ENCODE data around the gene TOLLIP.
"Not testable (repeated sequence)": the region's sequence is repeated elsewhere in the genome, so short reads cannot be mapped to it uniquely, and the experiment has no call there.

The TOLLIP gene

DNA sequence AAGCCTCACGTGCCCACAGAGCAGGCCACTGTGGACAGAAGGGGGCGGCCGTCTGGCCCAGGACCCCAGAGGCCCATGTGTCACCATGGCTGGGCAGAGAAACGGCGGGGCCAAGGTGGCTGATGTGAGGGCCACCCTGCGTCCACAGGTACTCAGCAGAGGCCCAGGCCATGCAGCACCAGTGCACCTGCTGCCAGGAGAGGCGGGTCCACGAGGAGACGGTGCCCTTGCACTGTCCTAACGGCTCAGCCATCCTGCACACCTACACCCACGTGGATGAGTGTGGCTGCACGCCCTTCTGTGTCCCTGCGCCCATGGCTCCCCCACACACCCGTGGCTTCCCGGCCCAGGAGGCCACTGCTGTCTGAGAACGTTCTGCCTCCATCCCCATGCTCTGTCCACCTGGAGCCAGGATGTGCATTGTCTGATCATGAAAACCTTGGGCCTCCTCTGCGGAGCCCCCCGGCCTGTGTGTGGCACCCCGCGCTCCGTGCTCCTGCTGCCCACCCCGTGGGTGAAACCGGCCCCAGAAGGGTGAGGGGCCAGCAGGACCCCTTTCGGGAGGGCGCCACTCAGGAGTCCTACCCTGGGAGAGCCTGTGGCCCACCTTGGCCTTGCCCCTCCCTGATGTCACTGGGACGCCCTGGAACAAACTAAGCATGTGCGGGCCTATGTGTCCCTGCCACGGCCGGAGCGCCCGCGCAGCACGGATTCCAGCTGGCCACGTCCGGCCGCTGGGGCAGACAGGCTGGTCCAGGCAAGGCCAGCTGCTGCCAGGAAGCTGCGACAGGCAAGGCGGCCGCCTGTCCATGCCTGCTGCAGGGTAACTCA, 48.0 kb downstream of the TOLLIP start:
- DNase-seq, result no peak

DNA sequence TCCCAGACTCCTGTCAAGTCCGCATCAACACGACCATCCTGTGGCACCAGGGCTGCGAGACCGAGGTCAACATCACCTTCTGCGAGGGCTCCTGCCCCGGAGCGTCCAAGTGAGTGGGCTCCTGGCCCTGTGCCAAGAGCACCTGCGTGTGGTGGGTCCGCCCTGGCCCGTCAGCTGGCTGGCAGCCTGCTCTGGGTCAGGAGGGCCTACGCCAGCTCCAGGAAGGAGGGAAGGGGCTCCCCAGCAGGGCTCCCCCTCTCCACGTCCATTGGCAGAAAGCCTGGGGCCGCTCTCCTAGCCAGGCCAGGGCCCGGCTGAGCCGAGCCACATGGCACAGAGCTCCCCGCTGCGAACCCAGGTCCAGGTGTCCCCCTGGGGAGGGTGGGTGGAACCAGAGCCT, 48.8 kb downstream of the TOLLIP start:
- no peak for DNase-seq

DNA sequence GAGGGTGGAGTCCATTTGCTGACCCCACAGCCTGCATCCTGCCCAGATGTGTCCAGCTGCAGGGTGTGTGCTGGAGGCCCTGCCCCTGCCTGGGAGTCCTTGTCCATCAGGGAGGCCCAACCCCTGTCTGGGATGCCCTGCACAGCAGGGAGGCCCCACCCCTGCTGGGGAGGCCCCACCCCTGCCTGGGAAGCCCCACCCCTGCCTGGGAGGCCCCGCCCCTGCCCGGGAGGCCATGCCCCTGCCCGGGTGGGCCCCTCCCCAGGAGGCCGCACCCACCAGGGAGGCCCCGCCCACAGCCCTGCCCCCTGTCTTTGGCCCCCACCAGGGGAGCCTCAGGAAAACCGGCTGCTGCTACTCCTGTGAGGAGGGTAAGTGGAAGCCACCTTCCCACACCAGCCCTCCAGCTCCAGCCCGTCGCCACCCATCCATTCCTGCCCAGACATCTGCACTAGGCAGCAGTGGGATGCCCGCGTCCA, 49.4 kb downstream of the TOLLIP start:
- no peak for DNase-seq

DNA sequence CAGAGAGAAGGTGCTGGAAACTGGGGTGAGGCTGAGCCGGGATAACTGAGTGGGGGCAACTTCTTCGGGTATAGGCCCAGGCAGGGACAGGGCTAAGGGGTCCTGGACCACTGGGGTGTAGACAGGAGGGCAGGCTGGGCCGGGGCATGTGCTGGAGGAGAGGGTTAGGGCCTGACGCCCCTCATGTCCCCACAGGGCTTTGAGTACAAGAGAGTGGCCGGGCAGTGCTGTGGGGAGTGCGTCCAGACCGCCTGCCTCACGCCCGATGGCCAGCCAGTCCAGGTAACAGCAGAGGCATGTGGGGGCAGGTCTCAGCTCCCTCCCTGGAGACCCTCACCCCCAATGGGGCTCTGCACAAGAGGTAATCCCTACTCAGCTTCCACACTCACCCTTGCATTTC, 49.9 kb downstream of the TOLLIP start:
- DNase-seq, result no peak

DNA sequence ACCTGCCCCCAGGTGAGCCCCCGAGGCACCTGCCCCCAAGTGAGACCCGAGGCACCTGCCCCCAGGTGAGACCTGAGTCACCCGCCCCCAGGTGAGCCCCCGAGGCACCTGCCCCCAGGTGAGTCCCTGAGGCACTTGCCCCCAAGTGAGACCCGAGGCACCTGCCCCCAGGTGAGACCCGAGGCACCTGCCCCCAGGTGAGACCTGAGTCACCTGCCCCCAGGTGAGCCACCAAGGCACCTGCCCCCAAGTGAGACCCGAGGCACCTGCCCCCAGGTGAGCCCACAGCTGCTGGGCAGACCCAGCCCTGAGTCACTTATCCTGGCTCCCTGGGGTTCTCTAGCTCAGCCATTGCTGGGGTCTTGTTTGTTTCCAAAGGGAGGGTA, 50.4 kb downstream of the TOLLIP start:
- DNase-seq, result no peak

DNA sequence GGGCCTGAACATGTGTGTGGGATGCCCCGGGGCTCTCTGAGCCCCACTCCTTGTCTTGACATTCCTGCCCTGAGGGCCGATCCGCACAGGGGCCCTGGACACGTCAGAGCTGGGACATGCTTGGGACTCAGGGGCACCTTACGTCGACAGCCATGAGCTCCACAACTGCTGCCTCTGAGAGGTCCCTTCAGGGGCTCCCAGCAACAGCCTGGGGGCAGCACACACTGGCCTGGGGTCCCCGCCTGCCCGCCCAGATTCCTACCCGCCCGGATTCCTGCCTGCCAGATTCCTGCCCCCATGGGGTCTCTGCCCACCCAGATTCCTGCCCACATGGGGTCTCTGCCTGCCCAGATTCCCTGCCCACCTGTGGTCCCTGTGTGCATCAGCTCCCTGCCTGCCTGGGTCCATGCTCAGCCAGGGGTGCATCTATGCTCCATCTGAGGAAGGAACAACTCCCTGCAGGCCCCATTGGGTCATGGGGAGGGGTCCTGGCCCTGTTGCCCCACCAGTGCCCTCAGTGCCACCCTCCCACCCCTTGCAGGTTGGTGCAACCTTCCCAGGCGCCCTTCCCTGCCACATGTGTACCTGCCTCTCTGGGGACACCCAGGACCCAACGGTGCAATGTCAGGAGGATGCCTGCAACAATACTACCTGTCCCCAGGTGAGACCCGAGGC, 50.9 kb downstream of the TOLLIP start:
- no peak for DNase-seq

DNA sequence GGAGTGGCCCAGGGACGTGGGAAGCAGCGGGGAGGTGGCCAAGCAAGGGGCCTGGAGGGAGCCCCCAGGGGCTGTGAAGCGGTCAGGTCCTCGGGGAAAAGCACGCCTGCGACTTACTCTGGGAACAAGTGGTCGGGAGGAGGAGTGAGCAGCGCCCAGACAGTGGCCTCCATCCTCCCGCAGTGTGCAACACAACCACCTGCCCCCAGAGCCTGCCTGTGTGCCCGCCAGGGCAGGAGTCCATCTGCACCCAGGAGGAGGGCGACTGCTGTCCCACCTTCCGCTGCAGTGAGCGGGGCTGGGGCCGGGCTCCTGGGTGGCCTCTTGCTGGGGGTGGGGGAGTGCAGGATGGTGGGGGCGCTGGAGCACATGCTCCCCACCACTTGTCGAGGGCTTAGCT, 51.5 kb downstream of the TOLLIP start:
- DNase-seq, result no peak

DNA sequence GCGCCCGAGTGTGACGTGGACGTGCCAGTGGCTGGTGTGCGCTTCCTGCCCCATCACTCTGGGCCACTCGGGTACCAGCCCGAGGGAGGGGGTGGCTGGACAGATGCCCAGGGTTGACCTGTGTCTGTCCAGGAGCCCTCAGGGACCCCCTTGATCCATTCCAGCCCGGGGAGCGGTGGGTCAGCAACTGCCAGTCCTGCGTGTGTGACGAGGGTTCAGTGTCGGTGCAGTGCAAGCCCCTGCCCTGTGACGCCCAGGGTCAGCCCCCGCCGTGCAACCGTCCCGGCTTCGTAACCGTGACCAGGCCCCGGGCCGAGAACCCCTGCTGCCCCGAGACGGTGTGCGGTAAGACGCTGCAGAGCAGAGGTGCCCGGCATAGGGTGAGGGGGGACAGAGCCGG, 52.1 kb downstream of the TOLLIP start:
- no peak for DNase-seq

DNA sequence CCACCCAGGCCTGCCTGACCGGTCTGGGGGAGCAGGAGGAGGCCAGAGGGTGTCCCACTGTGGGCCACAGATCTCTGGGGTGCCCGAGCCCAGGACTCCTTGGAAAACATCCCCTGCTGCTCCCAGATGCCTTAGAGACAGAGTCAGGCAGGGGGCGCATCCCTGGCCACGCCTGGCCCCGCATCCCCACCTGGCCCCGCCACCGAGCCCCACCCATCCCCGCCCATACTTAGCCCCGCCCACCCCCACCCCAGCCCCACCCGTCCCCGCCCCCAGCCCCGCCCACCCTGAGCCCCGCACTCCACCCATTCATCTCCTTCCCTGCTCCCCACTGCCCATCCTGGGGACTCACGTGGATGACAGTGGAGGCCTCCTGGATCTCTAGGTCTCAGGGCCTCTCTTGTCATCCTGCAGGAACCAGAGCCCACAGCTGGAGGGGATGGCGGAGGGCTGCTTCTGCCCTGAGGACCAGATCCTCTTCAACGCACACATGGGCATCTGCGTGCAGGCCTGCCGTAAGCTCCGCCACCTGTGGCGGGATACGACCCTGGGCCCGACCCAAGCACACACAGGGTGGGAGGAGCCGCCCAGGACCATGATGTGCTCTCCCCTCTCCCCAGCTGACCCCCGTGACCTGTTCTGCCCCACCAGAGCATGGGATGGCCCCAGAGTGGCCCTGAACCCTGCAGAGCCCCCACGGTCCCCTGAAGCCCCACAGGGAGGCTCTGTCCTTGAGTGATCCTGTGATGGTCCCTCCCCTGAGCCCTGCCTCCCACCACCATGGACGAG, 53.0 kb downstream of the TOLLIP start:
- no peak for DNase-seq

DNA sequence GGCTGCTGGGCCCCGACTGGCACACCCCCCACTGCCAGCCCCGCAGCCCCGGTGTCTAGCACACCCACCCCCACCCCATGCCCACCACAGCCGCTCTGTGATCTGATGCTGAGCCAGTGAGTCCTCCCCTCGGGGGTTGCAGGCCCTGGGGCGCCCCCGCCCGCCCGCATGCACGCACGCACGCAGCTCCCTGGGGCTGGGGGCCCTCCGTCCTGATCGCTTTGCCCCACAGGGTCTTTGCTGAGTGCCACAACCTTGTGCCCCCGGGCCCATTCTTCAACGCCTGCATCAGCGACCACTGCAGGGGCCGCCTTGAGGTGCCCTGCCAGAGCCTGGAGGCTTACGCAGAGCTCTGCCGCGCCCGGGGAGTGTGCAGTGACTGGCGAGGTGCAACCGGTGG, 54.3 kb downstream of the TOLLIP start:
- no peak for DNase-seq

DNA sequence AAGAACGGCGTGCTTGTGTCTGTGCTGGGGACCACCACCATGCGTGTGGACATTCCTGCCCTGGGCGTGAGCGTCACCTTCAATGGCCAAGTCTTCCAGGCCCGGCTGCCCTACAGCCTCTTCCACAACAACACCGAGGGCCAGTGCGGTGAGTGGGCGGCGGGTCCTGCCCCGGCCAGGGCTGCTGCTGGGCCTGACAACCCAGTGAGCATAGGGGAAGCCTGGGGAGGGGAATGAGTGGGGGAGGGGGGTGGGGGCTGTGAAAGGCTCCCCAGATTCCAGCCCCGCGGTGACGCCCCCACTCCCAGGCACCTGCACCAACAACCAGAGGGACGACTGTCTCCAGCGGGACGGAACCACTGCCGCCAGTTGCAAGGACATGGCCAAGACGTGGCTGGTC, 54.7 kb downstream of the TOLLIP start:
- DNase-seq, result no peak

DNA sequence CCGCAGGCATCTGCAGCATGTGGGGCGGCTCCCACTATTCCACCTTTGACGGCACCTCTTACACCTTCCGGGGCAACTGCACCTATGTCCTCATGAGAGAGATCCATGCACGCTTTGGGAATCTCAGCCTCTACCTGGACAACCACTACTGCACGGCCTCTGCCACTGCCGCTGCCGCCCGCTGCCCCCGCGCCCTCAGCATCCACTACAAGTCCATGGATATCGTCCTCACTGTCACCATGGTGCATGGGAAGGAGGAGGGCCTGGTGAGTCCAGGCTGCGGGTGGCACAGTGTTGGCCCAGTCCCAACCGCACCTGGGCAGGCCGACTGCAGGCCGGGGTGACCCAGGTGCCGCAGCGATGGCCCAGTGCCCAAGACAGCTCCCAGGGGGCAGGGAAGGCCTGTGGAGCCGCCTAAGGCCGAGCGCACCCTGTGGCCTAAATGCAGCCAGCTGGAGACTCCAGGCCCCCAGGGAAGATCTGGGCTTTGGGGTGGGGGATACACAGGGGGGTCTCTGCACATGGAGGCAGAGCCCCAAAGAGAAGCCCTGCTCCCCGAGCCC, 55.3 kb downstream of the TOLLIP start:
- no peak for DNase-seq

DNA sequence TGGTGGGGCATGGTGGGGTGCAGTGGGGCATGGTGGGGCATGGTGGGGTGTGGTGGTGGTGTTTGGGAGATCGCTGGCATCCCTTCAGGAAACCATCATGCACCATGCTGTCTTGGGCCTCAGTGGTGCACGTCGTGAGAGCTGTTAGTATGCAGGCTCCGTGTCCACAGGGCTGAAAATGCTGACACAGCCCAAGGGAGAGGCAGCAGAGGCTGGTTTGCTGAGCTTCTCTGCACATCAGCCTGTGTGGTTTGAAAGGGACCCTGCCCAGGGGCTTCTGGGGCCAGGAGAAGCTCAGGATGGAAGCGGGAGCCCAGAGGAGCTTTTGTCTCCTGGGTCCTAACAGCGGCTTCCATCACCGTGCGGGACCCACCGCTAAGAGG, 56.3 kb downstream of the TOLLIP start:
- DNase-seq, result no peak

DNA sequence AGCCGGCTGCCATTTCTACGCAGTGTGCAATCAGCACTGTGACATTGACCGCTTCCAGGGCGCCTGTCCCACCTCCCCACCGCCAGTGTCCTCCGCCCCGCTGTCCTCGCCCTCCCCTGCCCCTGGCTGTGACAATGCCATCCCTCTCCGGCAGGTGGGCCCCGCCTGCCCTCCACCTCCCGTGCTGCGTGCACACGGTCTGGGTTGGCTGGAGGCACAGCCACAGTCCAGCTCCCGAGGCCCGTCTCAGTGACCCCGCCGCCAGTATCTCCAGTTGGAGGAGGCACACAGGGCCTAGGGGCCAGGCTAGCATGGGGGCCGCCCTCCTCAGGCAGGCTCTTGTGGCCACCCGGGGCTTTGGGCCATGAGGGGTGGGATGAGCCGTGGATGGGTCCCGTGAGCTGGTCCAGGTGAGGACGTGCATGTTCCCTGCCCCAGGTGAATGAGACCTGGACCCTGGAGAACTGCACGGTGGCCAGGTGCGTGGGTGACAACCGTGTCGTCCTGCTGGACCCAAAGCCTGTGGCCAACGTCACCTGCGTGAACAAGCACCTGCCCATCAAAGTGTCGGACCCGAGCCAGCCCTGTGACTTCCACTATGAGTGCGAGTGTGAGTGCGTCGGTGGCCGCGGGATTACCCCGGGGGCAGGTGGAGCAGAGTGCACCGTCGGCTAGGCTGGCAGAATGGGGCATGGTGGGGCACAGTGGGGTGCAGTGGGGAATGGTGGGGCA, 56.9 kb downstream of the TOLLIP start:
- no peak for DNase-seq

DNA sequence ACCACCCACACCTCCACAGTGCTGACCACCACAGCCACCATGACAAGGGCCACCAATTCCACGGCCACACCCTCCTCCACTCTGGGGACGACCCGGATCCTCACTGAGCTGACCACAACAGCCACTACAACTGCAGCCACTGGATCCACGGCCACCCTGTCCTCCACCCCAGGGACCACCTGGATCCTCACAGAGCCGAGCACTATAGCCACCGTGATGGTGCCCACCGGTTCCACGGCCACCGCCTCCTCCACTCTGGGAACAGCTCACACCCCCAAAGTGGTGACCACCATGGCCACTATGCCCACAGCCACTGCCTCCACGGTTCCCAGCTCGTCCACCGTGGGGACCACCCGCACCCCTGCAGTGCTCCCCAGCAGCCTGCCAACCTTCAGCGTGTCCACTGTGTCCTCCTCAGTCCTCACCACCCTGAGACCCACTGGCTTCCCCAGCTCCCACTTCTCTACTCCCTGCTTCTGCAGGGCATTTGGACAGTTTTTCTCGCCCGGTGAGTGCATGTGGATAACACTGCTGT, 58.1 kb downstream of the TOLLIP start:
- no peak for DNase-seq

DNA sequence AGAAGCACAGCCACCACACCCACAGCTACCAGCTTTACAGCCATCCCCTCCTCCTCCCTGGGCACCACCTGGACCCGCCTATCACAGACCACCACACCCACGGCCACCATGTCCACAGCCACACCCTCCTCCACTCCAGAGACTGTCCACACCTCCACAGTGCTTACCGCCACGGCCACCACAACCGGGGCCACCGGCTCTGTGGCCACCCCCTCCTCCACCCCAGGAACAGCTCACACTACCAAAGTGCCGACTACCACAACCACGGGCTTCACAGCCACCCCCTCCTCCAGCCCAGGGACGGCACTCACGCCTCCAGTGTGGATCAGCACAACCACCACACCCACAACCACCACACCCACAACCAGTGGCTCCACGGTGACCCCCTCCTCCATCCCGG, 59.0 kb downstream of the TOLLIP start:
- not testable (repeated sequence) for DNase-seq

DNA sequence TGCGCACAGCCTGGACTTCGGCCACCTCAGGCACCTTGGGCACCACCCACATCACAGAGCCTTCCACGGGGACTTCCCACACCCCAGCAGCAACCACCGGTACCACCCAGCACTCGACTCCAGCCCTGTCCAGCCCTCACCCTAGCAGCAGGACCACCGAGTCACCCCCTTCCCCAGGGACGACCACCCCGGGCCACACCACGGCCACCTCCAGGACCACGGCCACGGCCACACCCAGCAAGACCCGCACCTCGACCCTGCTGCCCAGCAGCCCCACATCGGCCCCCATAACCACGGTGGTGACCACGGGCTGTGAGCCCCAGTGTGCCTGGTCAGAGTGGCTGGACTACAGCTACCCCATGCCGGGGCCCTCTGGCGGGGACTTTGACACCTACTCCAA, 60.5 kb downstream of the TOLLIP start:
- DNase-seq, result not testable (repeated sequence)

DNA sequence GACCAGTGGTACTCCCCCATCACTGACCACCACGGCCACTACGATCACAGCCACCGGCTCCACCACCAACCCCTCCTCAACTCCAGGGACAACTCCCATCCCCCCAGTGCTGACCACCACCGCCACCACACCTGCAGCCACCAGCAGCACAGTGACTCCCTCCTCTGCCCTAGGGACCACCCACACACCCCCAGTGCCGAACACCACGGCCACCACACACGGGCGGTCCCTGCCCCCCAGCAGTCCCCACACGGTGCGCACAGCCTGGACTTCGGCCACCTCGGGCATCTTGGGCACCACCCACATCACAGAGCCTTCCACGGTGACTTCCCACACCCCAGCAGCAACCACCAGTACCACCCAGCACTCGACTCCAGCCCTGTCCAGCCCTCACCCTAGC, 62.4 kb downstream of the TOLLIP start:
- DNase-seq, result not testable (repeated sequence)

DNA sequence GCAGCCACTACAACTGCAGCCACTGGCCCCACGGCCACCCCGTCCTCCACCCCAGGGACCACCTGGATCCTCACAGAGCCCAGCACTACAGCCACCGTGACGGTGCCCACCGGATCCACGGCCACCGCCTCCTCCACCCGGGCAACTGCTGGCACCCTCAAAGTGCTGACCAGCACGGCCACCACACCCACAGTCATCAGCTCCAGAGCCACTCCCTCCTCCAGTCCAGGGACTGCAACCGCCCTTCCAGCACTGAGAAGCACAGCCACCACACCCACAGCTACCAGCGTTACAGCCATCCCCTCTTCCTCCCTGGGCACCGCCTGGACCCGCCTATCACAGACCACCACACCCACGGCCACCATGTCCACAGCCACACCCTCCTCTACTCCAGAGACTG, 63.1 kb downstream of the TOLLIP start:
- DNase-seq, result not testable (repeated sequence)

DNA sequence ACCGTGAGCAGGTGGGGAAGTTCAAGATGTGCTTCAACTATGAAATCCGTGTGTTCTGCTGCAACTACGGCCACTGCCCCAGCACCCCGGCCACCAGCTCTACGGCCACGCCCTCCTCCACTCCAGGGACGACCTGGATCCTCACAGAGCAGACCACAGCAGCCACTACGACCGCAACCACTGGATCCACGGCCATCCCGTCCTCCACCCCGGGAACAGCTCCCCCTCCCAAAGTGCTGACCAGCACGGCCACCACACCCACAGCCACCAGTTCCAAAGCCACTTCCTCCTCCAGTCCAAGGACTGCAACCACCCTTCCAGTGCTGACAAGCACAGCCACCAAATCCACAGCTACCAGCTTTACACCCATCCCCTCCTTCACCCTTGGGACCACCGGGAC, 63.7 kb downstream of the TOLLIP start:
- DNase-seq, result not testable (repeated sequence)

DNA sequence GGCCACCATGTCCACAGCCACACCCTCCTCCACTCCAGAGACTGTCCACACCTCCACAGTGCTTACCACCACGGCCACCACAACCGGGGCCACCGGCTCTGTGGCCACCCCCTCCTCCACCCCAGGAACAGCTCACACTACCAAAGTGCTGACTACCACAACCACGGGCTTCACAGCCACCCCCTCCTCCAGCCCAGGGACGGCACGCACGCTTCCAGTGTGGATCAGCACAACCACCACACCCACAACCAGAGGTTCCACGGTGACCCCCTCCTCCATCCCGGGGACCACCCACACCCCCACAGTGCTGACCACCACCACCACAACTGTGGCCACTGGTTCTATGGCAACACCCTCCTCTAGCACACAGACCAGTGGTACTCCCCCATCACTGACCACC, 64.9 kb downstream of the TOLLIP start:
- DNase-seq, result not testable (repeated sequence)

DNA sequence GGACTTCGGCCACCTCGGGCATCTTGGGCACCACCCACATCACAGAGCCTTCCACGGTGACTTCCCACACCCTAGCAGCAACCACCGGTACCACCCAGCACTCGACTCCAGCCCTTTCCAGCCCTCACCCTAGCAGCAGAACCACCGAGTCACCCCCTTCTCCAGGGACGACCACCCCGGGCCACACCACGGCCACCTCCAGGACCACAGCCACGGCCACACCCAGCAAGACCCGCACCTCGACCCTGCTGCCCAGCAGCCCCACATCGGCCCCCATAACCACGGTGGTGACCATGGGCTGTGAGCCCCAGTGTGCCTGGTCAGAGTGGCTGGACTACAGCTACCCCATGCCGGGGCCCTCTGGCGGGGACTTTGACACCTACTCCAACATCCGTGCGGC, 65.9 kb downstream of the TOLLIP start:
- not testable (repeated sequence) for DNase-seq

All from GF-D8 (cell line).